Measurements from ENCODE around the gene MCRIP2.

DNA sequence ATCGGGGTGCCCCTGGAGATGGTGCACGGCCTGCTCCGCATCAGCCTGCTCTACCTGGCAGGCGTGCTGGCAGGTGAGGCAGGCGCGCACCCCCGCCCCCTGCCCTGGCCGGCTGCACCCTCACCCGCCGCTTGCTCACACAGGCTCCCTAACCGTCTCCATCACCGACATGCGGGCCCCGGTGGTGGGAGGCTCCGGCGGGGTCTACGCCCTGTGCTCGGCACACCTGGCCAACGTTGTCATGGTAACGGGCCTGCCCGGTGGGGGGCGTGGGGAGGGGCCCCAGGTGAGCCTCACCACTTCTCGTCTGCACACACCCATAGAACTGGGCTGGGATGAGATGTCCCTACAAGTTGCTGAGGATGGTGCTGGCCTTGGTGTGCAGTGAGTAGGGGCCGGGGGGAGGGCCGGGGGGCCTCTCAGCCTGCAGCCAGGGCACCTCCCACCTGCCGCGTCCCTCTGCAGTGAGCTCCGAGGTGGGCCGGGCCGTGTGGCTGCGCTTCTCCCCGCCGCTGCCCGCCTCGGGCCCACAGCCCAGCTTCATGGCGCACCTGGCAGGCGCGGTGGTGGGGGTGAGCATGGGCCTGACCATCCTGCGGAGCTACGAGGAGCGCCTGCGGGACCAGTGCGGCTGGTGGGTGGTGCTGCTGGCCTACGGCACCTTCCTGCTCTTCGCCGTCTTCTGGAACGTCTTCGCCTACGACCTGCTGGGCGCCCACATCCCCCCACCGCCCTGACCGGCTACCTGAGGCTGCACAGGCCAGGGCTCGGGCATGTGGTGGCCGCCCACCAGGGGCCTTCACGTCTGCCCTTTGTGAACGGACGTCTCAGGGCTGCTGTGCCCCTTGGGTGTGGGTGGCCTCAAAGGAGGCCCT lies 35.9 kb downstream of the MCRIP2 start:
- TF ChIP-seq, protein P1, sequence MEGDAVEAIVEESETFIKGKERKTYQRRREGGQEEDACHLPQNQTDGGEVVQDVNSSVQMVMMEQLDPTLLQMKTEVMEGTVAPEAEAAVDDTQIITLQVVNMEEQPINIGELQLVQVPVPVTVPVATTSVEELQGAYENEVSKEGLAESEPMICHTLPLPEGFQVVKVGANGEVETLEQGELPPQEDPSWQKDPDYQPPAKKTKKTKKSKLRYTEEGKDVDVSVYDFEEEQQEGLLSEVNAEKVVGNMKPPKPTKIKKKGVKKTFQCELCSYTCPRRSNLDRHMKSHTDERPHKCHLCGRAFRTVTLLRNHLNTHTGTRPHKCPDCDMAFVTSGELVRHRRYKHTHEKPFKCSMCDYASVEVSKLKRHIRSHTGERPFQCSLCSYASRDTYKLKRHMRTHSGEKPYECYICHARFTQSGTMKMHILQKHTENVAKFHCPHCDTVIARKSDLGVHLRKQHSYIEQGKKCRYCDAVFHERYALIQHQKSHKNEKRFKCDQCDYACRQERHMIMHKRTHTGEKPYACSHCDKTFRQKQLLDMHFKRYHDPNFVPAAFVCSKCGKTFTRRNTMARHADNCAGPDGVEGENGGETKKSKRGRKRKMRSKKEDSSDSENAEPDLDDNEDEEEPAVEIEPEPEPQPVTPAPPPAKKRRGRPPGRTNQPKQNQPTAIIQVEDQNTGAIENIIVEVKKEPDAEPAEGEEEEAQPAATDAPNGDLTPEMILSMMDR (IDR thresholded peaks at IDR 0.05): no peak
- no peak for TF ChIP-seq POLR2A (IDR thresholded peaks at IDR 0.05)
